HUDEP-2 (cell line): Measurements from ENCODE around the gene ZNF35.
A peak's percentile ranks its signal among the peaks of the same experiment; 100 is the strongest.
"Not testable (repeated sequence)": the region's sequence is repeated elsewhere in the genome, so short reads cannot be mapped to it uniquely, and the experiment has no call there.

Experiments used
- DNase-seq, 76 experiments: peaks; one replicate each; lab custom pipeline; 2025; ENCODE audit not compliant: unreplicated experiment in 76 of 76; lab: John Stamatoyannopoulos, UW

ZNF35 gene

GRCh38 chr3:44648564-44649229, at the start of gene ZNF35:
TSS of gene ZNF35 (plus strand) at chr3:44648732. CDS start at chr3:44651068, 2,336 bp downstream.
- DNase-seq: peak in 73 of 76 experiments; percentile 26 to 84 (median 63)

GRCh38 chr3:44601749-44602148, 46.8 kb upstream of the ZNF35 start:
- no peak for DNase-seq

GRCh38 chr3:44612678-44613077, 35.9 kb upstream of the ZNF35 start:
- no peak for DNase-seq

GRCh38 chr3:44624749-44625480, 23.6 kb upstream of the ZNF35 start, which contains the start of gene ZNF197:
TSS of gene ZNF197 (plus strand) at chr3:44625036. CDS start at chr3:44629155, 4,119 bp downstream.
- peak in 75 of 76 experiments; percentile 5 to 84 (median 63) for DNase-seq

- DNase-seq: no peak
Observed at GRCh38 chr3:44628716-44629115, 19.8 kb upstream of the ZNF35 start.

GRCh38 chr3:44632193-44632592, 16.3 kb upstream of the ZNF35 start:
- DNase-seq: no peak

GRCh38 chr3:44642337-44642736, 6.2 kb upstream of the ZNF35 start:
- no peak for DNase-seq

GRCh38 chr3:44643024-44643423, 5.5 kb upstream of the ZNF35 start:
- no peak for DNase-seq

GRCh38 chr3:44647771-44648170, 761 bp upstream of the ZNF35 start:
- no peak for DNase-seq

GRCh38 chr3:44649709-44650108, 1.2 kb downstream of the ZNF35 start:
- no peak for DNase-seq

GRCh38 chr3:44654039-44654438, 5.5 kb downstream of the ZNF35 start:
- DNase-seq: no peak

- no peak for DNase-seq
Observed at GRCh38 chr3:44659015-44659414, 10.5 kb downstream of the ZNF35 start.

- DNase-seq: no peak
Observed at GRCh38 chr3:44659434-44659833, 10.9 kb downstream of the ZNF35 start.

- DNase-seq: no peak
Observed at GRCh38 chr3:44661189-44661588, 12.7 kb downstream of the ZNF35 start.

GRCh38 chr3:44665173-44665572, 16.6 kb downstream of the ZNF35 start:
- no peak for DNase-seq

- no peak for DNase-seq
Observed at GRCh38 chr3:44666346-44666745, 17.8 kb downstream of the ZNF35 start.

- DNase-seq: no peak
Observed at GRCh38 chr3:44669760-44670159, 21.2 kb downstream of the ZNF35 start.

GRCh38 chr3:44673466-44673865, 24.9 kb downstream of the ZNF35 start:
- not testable (repeated sequence) for DNase-seq

- DNase-seq: no peak
Observed at GRCh38 chr3:44674211-44674610, 25.7 kb downstream of the ZNF35 start.

GRCh38 chr3:44678480-44679116, 30.1 kb downstream of the ZNF35 start:
- no peak for DNase-seq

- no peak for DNase-seq
Observed at GRCh38 chr3:44680921-44681455, 32.5 kb downstream of the ZNF35 start.
